ENCODE data around the gene ADRM1.

The ADRM1 gene

DNA sequence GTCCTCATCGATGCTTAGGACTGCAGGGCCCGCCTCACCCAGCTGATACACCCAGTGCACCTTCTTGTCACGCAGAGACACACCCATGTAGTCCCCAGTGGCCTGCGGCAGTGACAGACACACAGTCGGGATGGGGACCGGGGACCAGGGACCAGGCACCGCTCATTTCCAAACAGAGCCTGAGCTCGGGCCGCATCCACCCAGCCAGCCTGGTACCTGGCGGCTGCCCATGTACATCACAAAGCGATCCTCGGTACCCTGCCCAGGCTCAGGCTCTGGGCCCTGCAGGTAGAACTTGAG is 11.5 kb downstream of the ADRM1 start:
- H3K4me3 ChIP-seq (ENCODE audit: low read length) = no peak overlapping the region
- H3K36me3 ChIP-seq (replicated peaks; ENCODE audit: low read depth, low read length) = peaks cover 7% of the 10 kb centered on the region
- no peak for TF ChIP-seq EZH2phosphoT487 (IDR thresholded peaks at IDR 0.05; ENCODE audit: low read depth)
- TF ChIP-seq, protein P1, sequence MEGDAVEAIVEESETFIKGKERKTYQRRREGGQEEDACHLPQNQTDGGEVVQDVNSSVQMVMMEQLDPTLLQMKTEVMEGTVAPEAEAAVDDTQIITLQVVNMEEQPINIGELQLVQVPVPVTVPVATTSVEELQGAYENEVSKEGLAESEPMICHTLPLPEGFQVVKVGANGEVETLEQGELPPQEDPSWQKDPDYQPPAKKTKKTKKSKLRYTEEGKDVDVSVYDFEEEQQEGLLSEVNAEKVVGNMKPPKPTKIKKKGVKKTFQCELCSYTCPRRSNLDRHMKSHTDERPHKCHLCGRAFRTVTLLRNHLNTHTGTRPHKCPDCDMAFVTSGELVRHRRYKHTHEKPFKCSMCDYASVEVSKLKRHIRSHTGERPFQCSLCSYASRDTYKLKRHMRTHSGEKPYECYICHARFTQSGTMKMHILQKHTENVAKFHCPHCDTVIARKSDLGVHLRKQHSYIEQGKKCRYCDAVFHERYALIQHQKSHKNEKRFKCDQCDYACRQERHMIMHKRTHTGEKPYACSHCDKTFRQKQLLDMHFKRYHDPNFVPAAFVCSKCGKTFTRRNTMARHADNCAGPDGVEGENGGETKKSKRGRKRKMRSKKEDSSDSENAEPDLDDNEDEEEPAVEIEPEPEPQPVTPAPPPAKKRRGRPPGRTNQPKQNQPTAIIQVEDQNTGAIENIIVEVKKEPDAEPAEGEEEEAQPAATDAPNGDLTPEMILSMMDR (IDR thresholded peaks at IDR 0.05; ENCODE audit: low read depth, low read length) = no peak
- no peaks in the 10 kb centered on the region for H3K79me2 ChIP-seq (ENCODE audit: low read length)
- no peak overlapping the region for H2AFZ ChIP-seq (ENCODE audit: low read depth, low read length)
- no peak overlapping the region for H3K27ac ChIP-seq (ENCODE audit: low read length)
- H3K27me3 ChIP-seq (ENCODE audit: low read depth, low read length) = no peaks in the 10 kb centered on the region
- no peak overlapping the region for H3K4me2 ChIP-seq (ENCODE audit: low read length)
- H3K4me1 ChIP-seq (ENCODE audit: low read length) = no peaks in the 10 kb centered on the region
- H3K9ac ChIP-seq (ENCODE audit: low read length) = no peak overlapping the region
- H4K20me1 ChIP-seq (ENCODE audit: insufficient read depth, low read length) = no peaks in the 10 kb centered on the region
- no peaks in the 10 kb centered on the region for H3K9me3 ChIP-seq (ENCODE audit: insufficient read depth, low read length)

GRCh38 chr20:62314711-62315302 is 12.0 kb downstream of the ADRM1 start:
- no peak overlapping the region for H3K4me2 ChIP-seq (ENCODE audit: low read length)
- no peak overlapping the region for H3K9ac ChIP-seq (ENCODE audit: low read length)
- H3K79me2 ChIP-seq (ENCODE audit: low read length) = no peaks in the 10 kb centered on the region
- H3K4me1 ChIP-seq (ENCODE audit: low read length) = no peaks in the 10 kb centered on the region
- TF ChIP-seq, protein P1 (IDR thresholded peaks at IDR 0.05; ENCODE audit: low read depth, low read length) = no peak
- H3K9me3 ChIP-seq (ENCODE audit: insufficient read depth, low read length) = no peaks in the 10 kb centered on the region
- no peaks in the 10 kb centered on the region for H4K20me1 ChIP-seq (ENCODE audit: insufficient read depth, low read length)
- H3K27me3 ChIP-seq (ENCODE audit: low read depth, low read length) = no peaks in the 10 kb centered on the region
- no peak overlapping the region for H3K4me3 ChIP-seq (ENCODE audit: low read length)
- H3K27ac ChIP-seq (ENCODE audit: low read length) = no peak overlapping the region
- no peak overlapping the region for H2AFZ ChIP-seq (ENCODE audit: low read depth, low read length)
- peaks cover 7% of the 10 kb centered on the region for H3K36me3 ChIP-seq (replicated peaks; ENCODE audit: low read depth, low read length)

DNA sequence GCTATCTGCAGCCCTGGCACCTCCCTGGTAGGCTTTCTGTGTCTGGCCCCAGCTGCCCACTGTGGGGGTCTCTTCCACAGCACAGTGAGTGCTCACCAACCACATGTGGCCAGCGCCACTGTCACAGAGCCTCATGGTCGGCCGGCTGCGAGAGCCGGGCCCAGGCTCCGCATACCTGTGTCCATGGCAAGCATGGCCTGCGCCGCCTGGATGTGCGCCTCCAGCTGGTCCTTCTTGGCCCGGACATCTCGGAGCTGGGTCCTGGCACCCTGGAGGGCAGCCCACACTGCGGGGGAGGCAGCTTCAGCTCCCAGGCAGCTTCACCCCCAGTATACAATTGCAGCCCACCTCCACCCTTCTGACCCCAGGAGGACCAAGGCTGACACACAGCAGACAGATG is 13.0 kb downstream of the ADRM1 start:
- Histone ChIP-seq H3K27ac (ENCODE audit: low read length) (no peak overlapping the region), H3K9me3 (ENCODE audit: insufficient read depth, low read length) (no peaks in the 10 kb centered on the region), H3K4me3 (ENCODE audit: low read length) (no peak overlapping the region), H3K4me1 (ENCODE audit: low read length) (no peaks in the 10 kb centered on the region), H3K9ac (ENCODE audit: low read length) (no peak overlapping the region), H3K4me2 (ENCODE audit: low read length) (no peak overlapping the region), H2AFZ (ENCODE audit: low read depth, low read length) (no peak overlapping the region), H4K20me1 (ENCODE audit: insufficient read depth, low read length) (no peaks in the 10 kb centered on the region), H3K79me2 (ENCODE audit: low read length) (no peaks in the 10 kb centered on the region), H3K36me3 (replicated peaks; ENCODE audit: low read depth, low read length) (peaks cover 7% of the 10 kb centered on the region), H3K27me3 (ENCODE audit: low read depth, low read length) (no peaks in the 10 kb centered on the region)
- no peak for TF ChIP-seq EZH2phosphoT487 (IDR thresholded peaks at IDR 0.05; ENCODE audit: low read depth)
- TF ChIP-seq, protein P1 (IDR thresholded peaks at IDR 0.05; ENCODE audit: low read depth, low read length) = no peak

- H3K9ac ChIP-seq (ENCODE audit: low read length) = no peak overlapping the region
- no peak overlapping the region for H3K27ac ChIP-seq (ENCODE audit: low read length)
- no peaks in the 10 kb centered on the region for H3K4me1 ChIP-seq (ENCODE audit: low read length)
- peaks cover 7% of the 10 kb centered on the region for H3K36me3 ChIP-seq (replicated peaks; ENCODE audit: low read depth, low read length)
- no peak for TF ChIP-seq EZH2phosphoT487 (IDR thresholded peaks at IDR 0.05; ENCODE audit: low read depth)
- TF ChIP-seq, protein P1 (IDR thresholded peaks at IDR 0.05; ENCODE audit: low read depth, low read length) = no peak
- no peak overlapping the region for H2AFZ ChIP-seq (ENCODE audit: low read depth, low read length)
- H3K79me2 ChIP-seq (ENCODE audit: low read length) = no peaks in the 10 kb centered on the region
- H3K27me3 ChIP-seq (ENCODE audit: low read depth, low read length) = no peaks in the 10 kb centered on the region
- no peaks in the 10 kb centered on the region for H3K9me3 ChIP-seq (ENCODE audit: insufficient read depth, low read length)
- H4K20me1 ChIP-seq (ENCODE audit: insufficient read depth, low read length) = no peaks in the 10 kb centered on the region
- no peak overlapping the region for H3K4me2 ChIP-seq (ENCODE audit: low read length)
- H3K4me3 ChIP-seq (ENCODE audit: low read length) = no peak overlapping the region
Observed at GRCh38 chr20:62316331-62317166, 13.8 kb downstream of the ADRM1 start.

Measured in OCI-LY3 (cell line).